Upper lobe of right lung (tissue), 1 donor: ENCODE measurements around the gene SLC6A16. TPM values are rescaled to one million over a fixed set of nuclear protein-coding genes. Genes with fewer than 3 reads are reported as not detected.
"Not testable (repeated sequence)": the region's sequence is repeated elsewhere in the genome, so short reads cannot be mapped to it uniquely, and the experiment has no call there.

ENCODE experiments used
- ATAC-seq: fragments of 200-7000 bp; cut with Tn5 transposase; one replicate; pipeline ENCODE4 v1.9.1; 2020; ENCODE audit warnings: mild to moderate bottlenecking, moderate library complexity
- DNase-seq: peaks from one replicate; pipeline ENCODE4 v3.0.0-alpha.2; 2020
- H3K27ac ChIP-seq: fragments of 200-600 bp; one replicate; pipeline ENCODE4 v1.8.0; 2022
- H3K27me3 ChIP-seq: fragments of 200-600 bp; one replicate; pipeline ENCODE4 v1.8.0; 2022; ENCODE audit warnings: mild to moderate bottlenecking
- H3K36me3 ChIP-seq: fragments of 200-600 bp; one replicate; pipeline ENCODE4 v1.8.0; 2022
- H3K4me1 ChIP-seq: fragments of 200-600 bp; one replicate; pipeline ENCODE4 v1.8.0; 2022
- H3K4me3 ChIP-seq: fragments of 200-600 bp; one replicate; pipeline ENCODE4 v1.8.0; 2022; ENCODE audit warnings: mild to moderate bottlenecking
- H3K9me3 ChIP-seq: fragments of 200-600 bp; one replicate; pipeline ENCODE4 v1.8.0; 2022
- intact Hi-C: fragments of 100-400 bp; cut with DNase I; formaldehyde crosslinking; loops from one replicate; pipeline ENCODE4 v1.11.0; 2022
- total RNA-seq: library from RNA; stranded (reverse); fragmentation: NEBNext Ultra II Directional; extraction: Animal tissue kit (Norgen Biotek cat#: 25700); gene quantifications from one replicate; pipeline ENCODE4 v1.2.1, GENCODE V29; 2021
- TF ChIP-seq, protein P1 (sequence below): fragments of 200-600 bp; IDR thresholded peaks from one replicate; pipeline ENCODE4 v1.8.0; 2022; ENCODE audit warnings: antibody characterized with exemption
- donor health status: DM: no; HTN: yes; CAD: no; lungs with severe emphysema.

The SLC6A16 gene
- total RNA-seq, 1 donor from 2014 or later: 4.5 TPM

DNA sequence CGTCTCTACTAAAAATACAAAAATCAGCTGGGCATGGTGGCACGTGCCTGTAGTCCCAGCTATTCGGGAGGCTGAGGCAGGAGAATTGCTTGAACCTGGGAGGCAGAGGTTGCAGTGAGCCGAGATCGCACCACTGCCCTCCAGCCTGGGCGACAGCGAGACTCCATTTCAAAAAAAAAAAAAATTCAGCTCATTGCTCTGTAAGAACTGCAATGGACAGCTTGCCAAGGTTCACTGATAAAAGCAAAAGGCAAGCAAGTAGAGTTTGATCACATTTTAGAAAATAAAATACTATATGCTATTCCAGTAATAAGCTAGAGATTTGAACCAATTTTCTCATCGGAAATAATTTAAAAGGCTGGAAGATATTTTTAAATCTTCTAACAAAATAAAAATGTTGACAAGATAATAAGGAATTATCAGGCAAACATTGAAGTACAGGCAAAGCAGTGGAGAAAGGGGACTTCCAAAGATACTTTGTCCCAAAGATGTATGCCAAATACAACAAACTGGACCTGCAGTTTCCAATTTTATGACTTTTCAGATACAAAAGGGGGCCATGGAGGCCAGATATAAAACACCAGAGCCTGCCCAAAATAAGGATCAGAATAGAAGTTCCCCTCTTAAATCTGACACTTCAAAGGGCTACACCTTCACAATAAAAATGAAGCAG lies 29.6 kb downstream of the SLC6A16 start:
- TF ChIP-seq, protein P1, sequence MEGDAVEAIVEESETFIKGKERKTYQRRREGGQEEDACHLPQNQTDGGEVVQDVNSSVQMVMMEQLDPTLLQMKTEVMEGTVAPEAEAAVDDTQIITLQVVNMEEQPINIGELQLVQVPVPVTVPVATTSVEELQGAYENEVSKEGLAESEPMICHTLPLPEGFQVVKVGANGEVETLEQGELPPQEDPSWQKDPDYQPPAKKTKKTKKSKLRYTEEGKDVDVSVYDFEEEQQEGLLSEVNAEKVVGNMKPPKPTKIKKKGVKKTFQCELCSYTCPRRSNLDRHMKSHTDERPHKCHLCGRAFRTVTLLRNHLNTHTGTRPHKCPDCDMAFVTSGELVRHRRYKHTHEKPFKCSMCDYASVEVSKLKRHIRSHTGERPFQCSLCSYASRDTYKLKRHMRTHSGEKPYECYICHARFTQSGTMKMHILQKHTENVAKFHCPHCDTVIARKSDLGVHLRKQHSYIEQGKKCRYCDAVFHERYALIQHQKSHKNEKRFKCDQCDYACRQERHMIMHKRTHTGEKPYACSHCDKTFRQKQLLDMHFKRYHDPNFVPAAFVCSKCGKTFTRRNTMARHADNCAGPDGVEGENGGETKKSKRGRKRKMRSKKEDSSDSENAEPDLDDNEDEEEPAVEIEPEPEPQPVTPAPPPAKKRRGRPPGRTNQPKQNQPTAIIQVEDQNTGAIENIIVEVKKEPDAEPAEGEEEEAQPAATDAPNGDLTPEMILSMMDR: no peak
- no peak for ATAC-seq
- Histone ChIP-seq H3K9me3 (no peaks in the 10 kb centered on the region), H3K4me3 (no peak overlapping the region), H3K27me3 (no peaks in the 10 kb centered on the region), H3K27ac (no peak overlapping the region), H3K4me1 (no peaks in the 10 kb centered on the region), H3K36me3 (no peaks in the 10 kb centered on the region)
- intact Hi-C loops: no loop called here
- no peak for DNase-seq

DNA sequence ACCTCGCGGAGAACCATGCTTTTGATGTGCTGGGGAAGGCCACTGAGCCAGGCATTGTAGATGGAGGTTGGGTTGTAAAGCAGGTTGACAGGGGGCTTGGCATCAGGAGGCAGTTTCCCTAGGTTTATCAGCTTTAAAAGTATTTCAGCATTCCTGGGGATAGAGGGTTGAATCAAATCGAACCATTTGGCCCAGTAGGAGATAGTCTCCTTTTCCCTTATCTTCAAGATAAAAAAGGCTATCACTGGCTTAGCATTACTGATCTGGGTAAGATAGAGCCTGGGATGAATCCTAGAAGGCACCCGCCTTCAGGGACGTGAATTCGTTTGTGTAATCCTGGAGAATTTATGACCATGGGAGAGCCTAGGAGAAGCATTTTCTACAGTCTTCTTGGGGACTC lies 30.6 kb downstream of the SLC6A16 start:
- TF ChIP-seq, protein P1: no peak
- DNase-seq (no peak), ATAC-seq (no peak)
- intact Hi-C loops: no loop called here
- Histone ChIP-seq H3K4me3 (no peak overlapping the region), H3K9me3 (no peaks in the 10 kb centered on the region), H3K4me1 (no peaks in the 10 kb centered on the region), H3K36me3 (no peaks in the 10 kb centered on the region), H3K27ac (no peak overlapping the region), H3K27me3 (no peaks in the 10 kb centered on the region)

DNA sequence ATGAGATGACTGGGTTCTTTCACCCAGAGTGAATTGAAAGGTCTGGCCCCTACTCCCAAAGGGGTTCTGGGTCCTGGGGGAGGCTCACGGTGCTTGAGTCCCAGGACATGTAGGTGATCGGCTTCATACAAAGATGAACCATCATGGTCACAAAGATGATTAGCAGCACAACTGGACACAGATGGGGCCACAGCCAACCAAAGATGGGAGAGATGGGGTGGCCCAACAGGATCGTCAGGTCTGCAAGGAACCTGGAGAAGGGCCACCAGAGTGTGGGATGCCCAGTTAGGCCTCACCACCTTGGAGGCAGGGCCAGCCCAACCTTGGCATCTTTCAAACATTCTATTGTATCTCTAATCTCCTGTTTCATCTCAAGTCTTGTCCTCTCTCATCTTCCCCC lies 34.5 kb downstream of the SLC6A16 start:
- no peak overlapping the region for H3K27ac ChIP-seq
- no peaks in the 10 kb centered on the region for H3K27me3 ChIP-seq
- no peaks in the 10 kb centered on the region for H3K36me3 ChIP-seq
- ATAC-seq: no peak
- intact Hi-C loops: no loop called here
- TF ChIP-seq, protein P1: no peak
- no peaks in the 10 kb centered on the region for H3K9me3 ChIP-seq
- H3K4me1 ChIP-seq: no peaks in the 10 kb centered on the region
- no peak overlapping the region for H3K4me3 ChIP-seq
- DNase-seq: no peak

DNA sequence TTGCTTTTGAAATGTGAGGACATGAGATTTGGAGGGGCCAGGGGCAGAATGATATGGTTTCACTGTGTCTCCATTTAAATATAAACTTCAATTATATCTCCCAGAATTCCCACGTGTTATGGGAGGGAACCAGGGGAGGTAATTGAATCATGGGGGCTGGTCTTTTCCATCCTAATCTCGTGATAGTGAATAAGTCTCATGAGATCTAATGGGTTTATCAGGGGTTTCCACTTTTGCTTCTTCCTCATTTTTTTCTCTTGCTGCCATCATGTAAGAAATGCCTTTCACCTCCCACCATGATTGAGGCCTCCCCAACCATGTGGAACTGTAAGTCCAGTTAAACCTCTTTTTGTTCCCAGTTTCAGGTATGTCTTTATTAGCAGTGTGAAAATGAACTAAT lies 35.7 kb downstream of the SLC6A16 start:
- H3K4me1 ChIP-seq, H3K4me3 ChIP-seq, H3K27me3 ChIP-seq, H3K9me3 ChIP-seq, intact Hi-C loops, ATAC-seq, DNase-seq, H3K27ac ChIP-seq, H3K36me3 ChIP-seq: not testable (repeated sequence)

DNA sequence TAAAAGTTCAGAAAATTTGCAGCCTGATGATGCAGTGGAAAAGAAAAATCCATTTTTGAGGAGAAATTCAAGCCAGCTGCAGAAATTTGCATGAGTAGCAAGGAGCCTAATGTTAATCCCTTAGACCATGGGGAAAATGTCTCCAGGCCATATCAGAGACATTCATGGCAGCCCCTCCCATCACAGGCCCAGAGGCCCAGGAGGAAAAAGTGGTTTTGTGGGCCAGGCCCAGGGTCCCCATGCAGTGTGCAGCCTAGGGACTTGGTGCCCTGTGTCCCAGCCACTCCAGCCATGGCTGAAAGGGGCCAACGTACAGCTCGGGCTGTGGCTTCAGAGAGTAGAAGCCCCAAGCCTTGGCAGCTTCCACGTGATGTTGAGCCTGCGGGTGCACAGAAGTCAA lies 36.8 kb downstream of the SLC6A16 start:
- H3K4me1 ChIP-seq, H3K36me3 ChIP-seq, H3K27me3 ChIP-seq, H3K9me3 ChIP-seq, ATAC-seq, DNase-seq, intact Hi-C loops, H3K27ac ChIP-seq, H3K4me3 ChIP-seq: not testable (repeated sequence)

DNA sequence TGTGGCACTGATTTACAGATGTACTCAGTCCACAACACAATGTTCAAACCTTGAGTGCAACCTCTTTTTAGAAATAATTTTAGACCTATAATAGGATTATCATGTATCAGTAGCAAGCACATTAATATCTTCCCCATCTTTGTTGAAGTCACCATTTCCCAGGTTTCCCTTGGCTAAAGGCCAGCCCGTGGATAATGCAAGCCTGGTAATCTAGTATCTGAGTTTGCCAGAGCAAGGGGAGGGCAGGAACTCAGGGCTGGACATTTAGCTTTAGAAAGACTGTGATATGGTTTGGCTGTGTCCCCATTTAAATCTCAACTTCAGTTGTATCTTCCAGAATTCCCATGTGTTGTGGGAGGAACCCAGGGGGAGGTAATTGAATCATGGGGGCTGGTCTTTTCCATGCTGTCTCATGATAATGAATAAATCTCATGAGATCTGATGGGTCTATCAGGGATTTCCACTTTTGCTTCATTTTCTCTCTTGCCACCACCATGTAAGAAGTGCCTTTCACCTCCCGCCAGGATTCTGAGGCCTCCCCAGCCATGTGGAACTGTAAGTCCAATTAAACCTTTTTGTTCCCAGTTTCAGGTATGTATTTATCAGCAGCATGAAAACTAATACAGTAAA lies 37.7 kb downstream of the SLC6A16 start:
- TF ChIP-seq, protein P1: no peak
- no peak overlapping the region for H3K27ac ChIP-seq
- intact Hi-C loops: no loop called here
- no peaks in the 10 kb centered on the region for H3K36me3 ChIP-seq
- H3K4me1 ChIP-seq: no peaks in the 10 kb centered on the region
- no peak for ATAC-seq
- H3K27me3 ChIP-seq: no peaks in the 10 kb centered on the region
- H3K4me3 ChIP-seq: no peak overlapping the region
- H3K9me3 ChIP-seq: no peaks in the 10 kb centered on the region
- DNase-seq: no peak
